Astrocyte (in vitro differentiated cells and primary cell): ENCODE data around the gene DUSP2. TPM values are rescaled to one million over a fixed set of nuclear protein-coding genes. Genes with fewer than 3 reads are reported as not detected.

ENCODE experiments used
- DNase-seq: peaks from one replicate; pipeline ENCODE4 v3.0.0-alpha.2; 2010; ENCODE audit warnings: low read depth
- FAIRE-seq: peaks from 2 replicates; lab custom pipeline; 2011; peaks lifted over from hg19 to GRCh38; lab: Jason Lieb, UNC
- H2AFZ ChIP-seq: 2 replicates; pipeline ENCODE4 v1.6.0; 2012; ENCODE audit warnings: low read depth, low read length, inconsistent platforms
- H3K27ac ChIP-seq: 2 replicates; pipeline ENCODE4 v1.5.1; 2011; ENCODE audit warnings: low read depth, low read length, inconsistent platforms
- H3K27me3 ChIP-seq: 2 replicates; pipeline ENCODE4 v1.6.0; 2011; ENCODE audit warnings: low read length, inconsistent platforms; ENCODE audit not compliant: insufficient read depth
- H3K36me3 ChIP-seq: 2 replicates; pipeline ENCODE4 v1.5.1; 2011; ENCODE audit warnings: low read length, inconsistent platforms; ENCODE audit not compliant: insufficient read depth
- H3K4me1 ChIP-seq: 2 replicates; pipeline ENCODE4 v1.5.1; 2011; ENCODE audit warnings: low read length, inconsistent platforms; ENCODE audit not compliant: insufficient read depth
- H3K4me2 ChIP-seq: 2 replicates; pipeline ENCODE4 v1.6.0; 2012; ENCODE audit warnings: low read length, inconsistent platforms
- H3K4me3 ChIP-seq: 2 replicates; pipeline ENCODE4 v1.5.1; 2011; ENCODE audit warnings: low read depth, mild to moderate bottlenecking, low read length, inconsistent platforms; ENCODE audit not compliant: insufficient read depth
- H3K79me2 ChIP-seq: 2 replicates; pipeline ENCODE4 v1.6.0; 2012; ENCODE audit warnings: mild to moderate bottlenecking, low read length, inconsistent platforms; ENCODE audit not compliant: insufficient read depth
- H3K9ac ChIP-seq: 2 replicates; pipeline ENCODE4 v1.6.0; 2012; ENCODE audit warnings: mild to moderate bottlenecking, low read length, inconsistent platforms
- H3K9me3 ChIP-seq: 2 replicates; pipeline ENCODE4 v1.5.1; 2012; ENCODE audit warnings: low read depth, mild to moderate bottlenecking, low read length, inconsistent platforms; ENCODE audit not compliant: insufficient read depth
- H4K20me1 ChIP-seq: 2 replicates; pipeline ENCODE4 v1.6.0; 2012; ENCODE audit warnings: low read length, inconsistent platforms; ENCODE audit not compliant: insufficient read depth
- H3K27ac Mint-ChIP-seq: one replicate; pipeline ENCODE4 v1.8.0; 2021; ENCODE audit warnings: mild to moderate bottlenecking, mixed read lengths; ENCODE audit not compliant: unreplicated experiment
- H3K27me3 Mint-ChIP-seq: one replicate; pipeline ENCODE4 v1.8.0; 2021; ENCODE audit warnings: low read depth, mixed read lengths; ENCODE audit not compliant: unreplicated experiment
- H3K36me3 Mint-ChIP-seq: one replicate; pipeline ENCODE4 v1.8.0; 2021; ENCODE audit warnings: low read depth, mixed read lengths; ENCODE audit not compliant: unreplicated experiment
- H3K4me1 Mint-ChIP-seq: one replicate; pipeline ENCODE4 v1.8.0; 2021; ENCODE audit warnings: low read depth, mixed read lengths; ENCODE audit not compliant: unreplicated experiment
- H3K4me3 Mint-ChIP-seq: one replicate; pipeline ENCODE4 v1.8.0; 2021; ENCODE audit warnings: mild to moderate bottlenecking, moderate library complexity, mixed read lengths; ENCODE audit not compliant: unreplicated experiment
- H3K9me3 Mint-ChIP-seq: one replicate; pipeline ENCODE4 v1.8.0; 2021; ENCODE audit warnings: mild to moderate bottlenecking, mixed read lengths; ENCODE audit not compliant: unreplicated experiment
- CTCF ChIP-seq: IDR thresholded peaks from 2 replicates; pipeline ENCODE4 v1.5.1; 2011; ENCODE audit warnings: low read depth, mild to moderate bottlenecking, inconsistent platforms, low read length, moderate library complexity; ENCODE audit not compliant: insufficient read depth
- EZH2 ChIP-seq: IDR thresholded peaks from 2 replicates; pipeline ENCODE4 v1.6.1; 2012; ENCODE audit warnings: mild to moderate bottlenecking, low read length, inconsistent platforms; ENCODE audit not compliant: insufficient read depth
- total RNA-seq: library from RNA; stranded (reverse); gene quantifications from 2 replicates; pipeline ENCODE4 v1.2.1, GENCODE V29; 2021

Gene DUSP2
- total RNA-seq, 1 donor from 2014 or later = 0.95 TPM

GRCh38 chr2:96184989-96185388 lies 39.7 kb upstream of the DUSP2 start:
- H3K4me1 ChIP-seq = peaks cover 7% of the 10 kb centered on the region
- H3K27me3 Mint-ChIP-seq = no peaks in the 10 kb centered on the region
- H3K4me1 Mint-ChIP-seq = peaks cover 12% of the 10 kb centered on the region
- H3K9ac ChIP-seq = no peak overlapping the region
- H3K27me3 ChIP-seq = no peaks in the 10 kb centered on the region
- no peak for TF ChIP-seq EZH2
- TF ChIP-seq CTCF = no peak
- H3K79me2 ChIP-seq = no peaks in the 10 kb centered on the region
- H3K9me3 Mint-ChIP-seq = no peaks in the 10 kb centered on the region
- H3K36me3 ChIP-seq = peaks cover 34% of the 10 kb centered on the region
- FAIRE-seq (no peak), DNase-seq (no peak)
- no peak overlapping the region for H3K27ac Mint-ChIP-seq
- peaks cover 35% of the 10 kb centered on the region for H4K20me1 ChIP-seq
- H2AFZ ChIP-seq = no peak overlapping the region
- H3K4me2 ChIP-seq = no peak overlapping the region
- H3K36me3 Mint-ChIP-seq = peaks cover 21% of the 10 kb centered on the region
- no peak overlapping the region for H3K4me3 ChIP-seq
- no peak overlapping the region for H3K27ac ChIP-seq
- no peak overlapping the region for H3K4me3 Mint-ChIP-seq
- H3K9me3 ChIP-seq = no peaks in the 10 kb centered on the region

GRCh38 chr2:96184188-96184587 lies 38.9 kb upstream of the DUSP2 start:
- Histone ChIP-seq H3K36me3 (peaks cover 33% of the 10 kb centered on the region), H3K9me3 (no peaks in the 10 kb centered on the region), H3K27ac (no peak overlapping the region), H2AFZ (no peak overlapping the region), H3K4me3 (no peak overlapping the region), H3K79me2 (no peaks in the 10 kb centered on the region), H3K9ac (no peak overlapping the region), H3K4me2 (no peak overlapping the region), H3K27me3 (no peaks in the 10 kb centered on the region), H4K20me1 (peaks cover 33% of the 10 kb centered on the region), H3K4me1 (peaks cover 7% of the 10 kb centered on the region)
- TF ChIP-seq CTCF (no peak), EZH2 (no peak)
- H3K9me3 Mint-ChIP-seq = no peaks in the 10 kb centered on the region
- H3K4me3 Mint-ChIP-seq = no peak overlapping the region
- no peaks in the 10 kb centered on the region for H3K27me3 Mint-ChIP-seq
- H3K36me3 Mint-ChIP-seq = peaks cover 19% of the 10 kb centered on the region
- DNase-seq (no peak), FAIRE-seq (no peak)
- H3K4me1 Mint-ChIP-seq = peaks cover 10% of the 10 kb centered on the region
- no peak overlapping the region for H3K27ac Mint-ChIP-seq

GRCh38 chr2:96181529-96181928 lies 36.3 kb upstream of the DUSP2 start:
- Mint-ChIP-seq H3K4me1 (peaks cover 4% of the 10 kb centered on the region), H3K27ac (no peak overlapping the region), H3K4me3 (no peak overlapping the region), H3K9me3 (no peaks in the 10 kb centered on the region), H3K27me3 (no peaks in the 10 kb centered on the region), H3K36me3 (peaks cover 12% of the 10 kb centered on the region)
- no peak overlapping the region for H2AFZ ChIP-seq
- no peak overlapping the region for H3K27ac ChIP-seq
- H3K4me2 ChIP-seq = no peak overlapping the region
- H3K9ac ChIP-seq = no peak overlapping the region
- TF ChIP-seq EZH2 (no peak), CTCF (no peak)
- no peaks in the 10 kb centered on the region for H3K9me3 ChIP-seq
- H3K79me2 ChIP-seq = no peaks in the 10 kb centered on the region
- no peak for FAIRE-seq
- H4K20me1 ChIP-seq = peaks cover 20% of the 10 kb centered on the region
- no peak overlapping the region for H3K4me3 ChIP-seq
- no peaks in the 10 kb centered on the region for H3K4me1 ChIP-seq
- DNase-seq = no peak
- H3K27me3 ChIP-seq = no peaks in the 10 kb centered on the region
- peaks cover 24% of the 10 kb centered on the region for H3K36me3 ChIP-seq
